Measurements from ENCODE around the gene LPIN1. TPM values are rescaled to one million over a fixed set of nuclear protein-coding genes. Genes with fewer than 3 reads are reported as not detected.

LPIN1 gene
- total RNA-seq, 3 donors from 2014 or later = 29.7 to 38.4 (median 30.4) TPM

DNA sequence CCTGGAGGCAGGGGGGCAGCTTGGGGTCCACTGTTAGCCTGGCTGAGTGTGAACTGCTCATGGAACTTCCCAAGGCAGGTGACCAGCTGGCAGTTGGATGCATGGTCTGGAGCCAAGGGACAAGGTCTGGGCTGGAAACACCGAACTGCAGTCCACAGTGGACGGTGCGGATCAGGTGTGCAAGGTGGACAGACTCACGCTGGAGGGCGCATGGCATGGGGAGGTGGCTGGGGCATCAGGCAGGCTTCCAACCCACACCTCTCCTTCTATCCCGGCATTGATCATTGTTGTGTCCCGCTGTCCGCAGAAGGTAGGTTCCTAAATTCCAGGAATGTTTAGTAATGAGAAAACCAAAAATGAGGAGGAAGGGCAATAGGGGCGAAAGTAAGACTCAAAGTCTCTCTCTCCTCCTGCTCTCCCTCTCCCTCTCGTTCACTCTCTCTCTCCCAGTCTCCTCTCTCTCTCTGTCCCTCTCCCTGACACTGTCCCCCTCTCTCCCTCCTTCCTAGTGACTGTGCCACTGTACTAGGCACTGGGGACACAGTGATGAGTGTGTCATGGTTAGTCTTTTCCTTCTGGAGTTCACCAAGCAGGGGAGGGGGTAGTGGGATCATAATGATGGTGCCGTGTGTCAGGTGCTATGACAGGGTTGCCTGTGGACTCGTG, 30.3 kb upstream of the LPIN1 start:
- intact Hi-C loops (cut with DNase I, micrococcal nuclease) = no loop called here
- DNase-seq = no peak
- TF ChIP-seq, protein P1, sequence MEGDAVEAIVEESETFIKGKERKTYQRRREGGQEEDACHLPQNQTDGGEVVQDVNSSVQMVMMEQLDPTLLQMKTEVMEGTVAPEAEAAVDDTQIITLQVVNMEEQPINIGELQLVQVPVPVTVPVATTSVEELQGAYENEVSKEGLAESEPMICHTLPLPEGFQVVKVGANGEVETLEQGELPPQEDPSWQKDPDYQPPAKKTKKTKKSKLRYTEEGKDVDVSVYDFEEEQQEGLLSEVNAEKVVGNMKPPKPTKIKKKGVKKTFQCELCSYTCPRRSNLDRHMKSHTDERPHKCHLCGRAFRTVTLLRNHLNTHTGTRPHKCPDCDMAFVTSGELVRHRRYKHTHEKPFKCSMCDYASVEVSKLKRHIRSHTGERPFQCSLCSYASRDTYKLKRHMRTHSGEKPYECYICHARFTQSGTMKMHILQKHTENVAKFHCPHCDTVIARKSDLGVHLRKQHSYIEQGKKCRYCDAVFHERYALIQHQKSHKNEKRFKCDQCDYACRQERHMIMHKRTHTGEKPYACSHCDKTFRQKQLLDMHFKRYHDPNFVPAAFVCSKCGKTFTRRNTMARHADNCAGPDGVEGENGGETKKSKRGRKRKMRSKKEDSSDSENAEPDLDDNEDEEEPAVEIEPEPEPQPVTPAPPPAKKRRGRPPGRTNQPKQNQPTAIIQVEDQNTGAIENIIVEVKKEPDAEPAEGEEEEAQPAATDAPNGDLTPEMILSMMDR (IDR thresholded peaks at IDR 0.05) = no peak
- Histone ChIP-seq H3K9me3 (no peaks in the 10 kb centered on the region), H3K36me3 (ENCODE audit: low read depth) (no peaks in the 10 kb centered on the region), H3K4me3 (no peak overlapping the region), H3K4me1 (ENCODE audit: low read depth) (no peaks in the 10 kb centered on the region)
- ATAC-seq = no peak

DNA sequence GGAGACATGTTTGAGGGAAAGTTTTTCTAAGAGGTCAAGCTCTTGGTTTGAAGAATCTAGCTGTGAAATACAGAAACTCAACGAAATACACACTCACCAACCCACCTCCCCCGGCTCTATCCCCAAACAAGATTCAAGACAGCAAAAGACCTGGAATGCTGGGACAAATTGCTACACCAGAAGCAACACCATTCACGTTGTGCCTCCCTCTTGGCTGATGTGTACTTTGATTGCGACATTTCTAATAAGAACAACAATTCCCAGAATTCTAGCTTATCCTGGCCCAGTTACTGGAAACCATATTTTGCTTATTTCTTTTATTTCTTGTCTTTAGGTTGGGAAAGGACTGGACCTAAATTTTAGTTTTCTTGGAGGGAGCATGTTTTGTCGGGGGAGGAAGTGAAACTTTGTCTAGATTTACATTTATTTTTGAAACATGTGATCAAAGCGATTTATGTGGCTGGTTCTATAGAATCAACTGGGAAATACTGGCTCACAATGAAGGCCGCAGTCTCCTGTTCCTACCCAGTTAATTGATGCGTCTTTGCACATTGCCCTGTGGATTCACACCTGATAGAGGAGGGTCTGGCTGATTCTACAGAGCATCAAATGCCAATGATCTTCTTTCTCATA, 29.6 kb upstream of the LPIN1 start:
- no peaks in the 10 kb centered on the region for H3K36me3 ChIP-seq (ENCODE audit: low read depth)
- intact Hi-C loops (cut with DNase I, micrococcal nuclease) = no loop called here
- H3K9me3 ChIP-seq = no peaks in the 10 kb centered on the region
- ATAC-seq (no peak), DNase-seq (no peak)
- TF ChIP-seq, protein P1 (IDR thresholded peaks at IDR 0.05) = no peak
- no peak overlapping the region for H3K4me3 ChIP-seq
- no peaks in the 10 kb centered on the region for H3K4me1 ChIP-seq (ENCODE audit: low read depth)

DNA sequence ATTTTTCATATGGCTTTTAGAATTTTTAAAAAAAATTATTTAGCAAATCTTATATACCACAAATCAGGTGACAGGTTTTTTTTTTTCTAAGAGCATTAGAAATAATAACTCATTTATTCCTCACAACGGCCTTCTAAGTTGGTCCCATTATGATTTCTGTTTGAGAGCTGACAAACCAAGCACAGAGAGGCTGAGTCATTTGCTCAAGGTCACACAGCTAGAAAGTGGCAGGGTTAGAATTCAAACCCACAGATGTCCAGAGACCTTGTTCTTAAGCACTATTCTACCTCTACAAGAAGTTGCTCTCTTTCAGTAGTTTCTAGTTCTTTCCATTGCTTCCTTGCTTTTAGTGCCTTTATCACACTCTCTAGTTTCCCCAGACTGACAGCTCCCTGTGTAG, 28.8 kb upstream of the LPIN1 start:
- no peaks in the 10 kb centered on the region for H3K9me3 ChIP-seq
- H3K4me3 ChIP-seq = no peak overlapping the region
- H3K4me1 ChIP-seq (ENCODE audit: low read depth) = no peaks in the 10 kb centered on the region
- DNase-seq (no peak), ATAC-seq (no peak)
- TF ChIP-seq, protein P1 (IDR thresholded peaks at IDR 0.05) = no peak
- intact Hi-C loops (cut with DNase I, micrococcal nuclease) = no loop called here
- no peaks in the 10 kb centered on the region for H3K36me3 ChIP-seq (ENCODE audit: low read depth)

DNA sequence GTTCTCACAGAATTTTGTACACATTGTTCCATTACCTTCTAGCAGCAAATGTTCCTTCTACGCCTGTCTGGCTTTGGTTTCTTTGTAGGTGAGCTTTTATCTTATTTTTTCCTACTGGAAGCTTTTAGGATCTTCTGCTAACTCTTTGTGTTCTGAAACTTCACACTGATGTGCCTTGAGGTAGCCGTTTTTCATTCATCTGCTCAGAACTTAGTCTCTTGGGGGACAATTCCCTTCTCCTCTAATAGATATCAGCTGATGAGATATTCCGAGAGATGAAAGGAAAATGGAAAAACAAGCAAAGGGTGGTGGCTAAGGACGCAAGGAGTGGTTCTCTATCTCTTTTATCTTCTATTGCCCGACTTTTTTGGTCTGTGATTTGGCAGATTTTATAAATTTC, 27.8 kb upstream of the LPIN1 start:
- H3K36me3 ChIP-seq (ENCODE audit: low read depth) = no peaks in the 10 kb centered on the region
- no peaks in the 10 kb centered on the region for H3K9me3 ChIP-seq
- DNase-seq = no peak
- no peak overlapping the region for H3K4me3 ChIP-seq
- TF ChIP-seq, protein P1 (IDR thresholded peaks at IDR 0.05) = no peak
- no peak for ATAC-seq
- intact Hi-C loops (cut with DNase I, micrococcal nuclease) = no loop called here
- no peaks in the 10 kb centered on the region for H3K4me1 ChIP-seq (ENCODE audit: low read depth)

DNA sequence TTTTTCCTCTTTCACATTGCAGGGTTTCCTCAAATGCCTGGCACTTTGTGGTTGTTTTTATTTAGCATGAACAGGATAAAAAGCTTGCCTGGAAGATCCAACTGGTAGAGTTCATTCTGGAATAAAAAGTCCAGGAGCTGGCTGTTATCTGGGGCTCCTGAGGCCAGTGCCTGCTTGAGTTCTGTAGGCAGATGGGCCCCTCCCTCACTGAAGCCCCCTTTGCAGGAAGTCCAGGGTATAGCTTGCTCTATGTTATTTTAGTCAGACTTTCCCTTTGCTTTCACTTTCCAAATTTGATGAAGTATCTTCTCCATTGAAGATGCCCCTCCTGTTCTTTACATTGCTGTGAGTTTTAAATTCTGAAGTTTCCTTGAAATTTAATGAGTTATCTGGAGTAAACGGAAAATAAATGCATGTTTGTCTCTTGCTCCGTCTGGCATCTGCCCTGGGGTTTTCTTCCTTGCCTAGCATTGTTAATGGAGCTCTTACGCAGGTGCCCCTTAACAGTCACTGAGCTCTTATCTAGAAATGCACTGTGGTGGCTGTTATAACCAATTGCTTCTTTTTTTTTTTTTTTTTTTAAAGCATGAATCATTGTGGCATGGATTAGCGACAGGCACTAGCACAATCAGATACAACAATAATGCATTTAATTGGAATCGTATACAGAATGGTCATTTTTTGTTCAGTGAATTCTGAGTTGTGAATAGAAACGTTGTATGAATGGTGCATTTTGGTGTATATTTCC, 27.0 kb upstream of the LPIN1 start:
- DNase-seq (no peak), ATAC-seq (no peak)
- TF ChIP-seq, protein P1 (IDR thresholded peaks at IDR 0.05) = no peak
- no peaks in the 10 kb centered on the region for H3K4me1 ChIP-seq (ENCODE audit: low read depth)
- no peaks in the 10 kb centered on the region for H3K36me3 ChIP-seq (ENCODE audit: low read depth)
- no peaks in the 10 kb centered on the region for H3K9me3 ChIP-seq
- intact Hi-C loops (cut with DNase I, micrococcal nuclease) = no loop called here
- H3K4me3 ChIP-seq = no peak overlapping the region

Measured in mucosa of descending colon (tissue), 3 donors.